ENCODE results near the gene CHRNA3.

CHRNA3 gene

DNA sequence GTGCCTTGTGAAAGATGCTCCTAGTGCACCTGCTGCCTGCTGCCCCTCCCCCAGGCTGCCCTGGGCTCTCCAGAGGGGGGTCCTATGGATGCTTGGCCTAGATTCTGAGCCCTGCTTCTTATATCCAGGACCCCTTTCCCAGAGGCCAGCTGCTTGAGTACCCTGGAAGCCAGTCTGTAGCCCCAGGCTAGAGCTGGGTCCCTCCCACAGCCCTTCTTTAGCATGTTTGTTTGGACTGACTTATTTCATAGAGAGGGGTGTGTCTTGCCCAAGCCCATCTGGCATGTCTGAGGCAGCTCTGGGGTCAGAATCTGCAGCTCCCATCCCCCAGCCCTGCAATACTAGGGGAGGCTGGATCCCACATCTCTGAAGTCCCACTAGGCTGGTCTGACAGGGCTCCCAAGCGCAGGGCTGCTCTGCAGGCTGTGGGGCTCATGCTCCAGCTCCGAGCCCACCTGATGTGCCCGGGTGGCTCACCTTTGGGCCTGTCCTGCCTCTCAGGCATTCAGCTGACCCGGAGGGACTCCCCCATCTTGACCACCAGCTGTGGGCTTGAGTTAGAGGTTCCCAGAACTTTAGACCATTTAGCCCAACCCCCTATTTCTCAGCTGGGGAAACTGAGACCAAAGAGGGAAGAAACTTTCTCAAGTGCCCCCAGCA, 17.1 kb upstream of the CHRNA3 start:
- Histone ChIP-seq H3K9me3 (ENCODE audit: control insufficient read depth, insufficient read depth, low read length) (peaks cover 9% of the 10 kb centered on the region), H3K4me2 (ENCODE audit: low read length) (no peak overlapping the region), H4K20me1 (ENCODE audit: control insufficient read depth, insufficient read depth, low read depth, low read length) (no peaks in the 10 kb centered on the region), H3K9me2 (replicated peaks; ENCODE audit: control insufficient read depth, low read length) (no peaks in the 10 kb centered on the region), H3K4me1 (ENCODE audit: control insufficient read depth, low read length) (no peaks in the 10 kb centered on the region), H3K4me3 (ENCODE audit: low read length) (no peak overlapping the region), H3F3A (ENCODE audit: control insufficient read depth, insufficient read depth) (no peaks in the 10 kb centered on the region), H3K27me3 (ENCODE audit: control insufficient read depth, low read length) (no peaks in the 10 kb centered on the region), H3K27ac (ENCODE audit: low read depth, low read length) (no peak overlapping the region), H3K79me2 (ENCODE audit: control insufficient read depth, low read length) (no peaks in the 10 kb centered on the region), H3K36me3 (ENCODE audit: control insufficient read depth, low read length) (no peaks in the 10 kb centered on the region)
- TF ChIP-seq, protein P1, sequence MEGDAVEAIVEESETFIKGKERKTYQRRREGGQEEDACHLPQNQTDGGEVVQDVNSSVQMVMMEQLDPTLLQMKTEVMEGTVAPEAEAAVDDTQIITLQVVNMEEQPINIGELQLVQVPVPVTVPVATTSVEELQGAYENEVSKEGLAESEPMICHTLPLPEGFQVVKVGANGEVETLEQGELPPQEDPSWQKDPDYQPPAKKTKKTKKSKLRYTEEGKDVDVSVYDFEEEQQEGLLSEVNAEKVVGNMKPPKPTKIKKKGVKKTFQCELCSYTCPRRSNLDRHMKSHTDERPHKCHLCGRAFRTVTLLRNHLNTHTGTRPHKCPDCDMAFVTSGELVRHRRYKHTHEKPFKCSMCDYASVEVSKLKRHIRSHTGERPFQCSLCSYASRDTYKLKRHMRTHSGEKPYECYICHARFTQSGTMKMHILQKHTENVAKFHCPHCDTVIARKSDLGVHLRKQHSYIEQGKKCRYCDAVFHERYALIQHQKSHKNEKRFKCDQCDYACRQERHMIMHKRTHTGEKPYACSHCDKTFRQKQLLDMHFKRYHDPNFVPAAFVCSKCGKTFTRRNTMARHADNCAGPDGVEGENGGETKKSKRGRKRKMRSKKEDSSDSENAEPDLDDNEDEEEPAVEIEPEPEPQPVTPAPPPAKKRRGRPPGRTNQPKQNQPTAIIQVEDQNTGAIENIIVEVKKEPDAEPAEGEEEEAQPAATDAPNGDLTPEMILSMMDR (IDR thresholded peaks at IDR 0.05; ENCODE audit: low read depth, low read length, poor library complexity, severe bottlenecking), result no peak
- TF ChIP-seq EZH2phosphoT487 (IDR thresholded peaks at IDR 0.05; ENCODE audit: borderline replicate concordance, low read length), result no peak

DNA sequence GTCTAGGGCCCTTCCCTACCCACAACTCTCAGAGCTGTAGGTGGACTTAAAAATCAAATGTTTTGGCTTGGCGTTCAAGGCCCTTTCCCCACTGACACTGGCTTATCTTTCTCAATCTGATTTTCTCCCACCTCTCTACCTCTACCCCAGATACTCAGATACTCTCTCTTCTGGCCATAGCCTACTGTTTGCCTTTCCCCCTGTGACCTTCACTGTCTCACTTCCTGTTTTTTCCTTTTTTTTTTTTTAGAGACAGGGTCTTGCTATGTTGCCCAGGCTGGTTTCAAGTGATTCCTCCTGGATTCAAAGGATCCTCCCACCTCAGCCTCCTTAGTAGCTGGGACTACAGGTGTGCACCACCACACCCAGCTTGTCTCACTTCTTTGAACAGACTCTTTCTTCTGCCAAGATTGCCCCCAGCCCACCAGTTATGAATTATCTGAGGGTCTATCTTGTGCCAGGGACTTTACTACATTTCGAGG, 15.6 kb upstream of the CHRNA3 start:
- Histone ChIP-seq H3K9me2 (replicated peaks; ENCODE audit: control insufficient read depth, low read length) (no peaks in the 10 kb centered on the region), H3F3A (ENCODE audit: control insufficient read depth, insufficient read depth) (no peaks in the 10 kb centered on the region), H3K9me3 (ENCODE audit: control insufficient read depth, insufficient read depth, low read length) (peaks cover 11% of the 10 kb centered on the region), H3K4me1 (ENCODE audit: control insufficient read depth, low read length) (no peaks in the 10 kb centered on the region), H4K20me1 (ENCODE audit: control insufficient read depth, insufficient read depth, low read depth, low read length) (no peaks in the 10 kb centered on the region), H3K36me3 (ENCODE audit: control insufficient read depth, low read length) (no peaks in the 10 kb centered on the region), H3K27ac (ENCODE audit: low read depth, low read length) (no peak overlapping the region), H3K79me2 (ENCODE audit: control insufficient read depth, low read length) (no peaks in the 10 kb centered on the region), H3K27me3 (ENCODE audit: control insufficient read depth, low read length) (no peaks in the 10 kb centered on the region), H3K4me3 (ENCODE audit: low read length) (no peak overlapping the region), H3K4me2 (ENCODE audit: low read length) (no peak overlapping the region)
- TF ChIP-seq, protein P1 (IDR thresholded peaks at IDR 0.05; ENCODE audit: low read depth, low read length, poor library complexity, severe bottlenecking), result no peak
- TF ChIP-seq EZH2phosphoT487 (IDR thresholded peaks at IDR 0.05; ENCODE audit: borderline replicate concordance, low read length), result no peak

DNA sequence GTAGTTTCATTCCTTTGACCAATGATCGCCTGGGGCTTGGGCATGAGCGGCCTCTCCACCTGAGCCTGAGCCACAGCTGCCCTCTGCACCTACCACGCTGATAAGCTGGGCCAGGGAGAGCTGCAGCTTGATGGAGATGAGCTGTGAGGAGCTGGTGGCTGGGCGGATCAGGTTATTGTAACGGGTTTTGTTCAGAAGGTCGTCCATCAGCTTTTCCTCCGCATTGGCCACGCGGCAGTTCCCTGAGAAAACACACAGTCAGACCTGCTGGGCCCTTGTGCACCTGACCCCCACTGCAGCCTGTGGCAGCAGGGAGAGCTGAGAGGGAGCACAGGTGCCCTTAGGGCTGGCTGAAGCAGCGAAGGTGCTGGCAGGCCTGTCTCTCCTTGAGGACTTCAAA, 14.6 kb upstream of the CHRNA3 start:
- H3K27me3 ChIP-seq (ENCODE audit: control insufficient read depth, low read length), result no peaks in the 10 kb centered on the region
- H3K9me3 ChIP-seq (ENCODE audit: control insufficient read depth, insufficient read depth, low read length), result peaks cover 11% of the 10 kb centered on the region
- no peaks in the 10 kb centered on the region for H3K79me2 ChIP-seq (ENCODE audit: control insufficient read depth, low read length)
- no peaks in the 10 kb centered on the region for H3K36me3 ChIP-seq (ENCODE audit: control insufficient read depth, low read length)
- no peaks in the 10 kb centered on the region for H3F3A ChIP-seq (ENCODE audit: control insufficient read depth, insufficient read depth)
- no peak overlapping the region for H3K27ac ChIP-seq (ENCODE audit: low read depth, low read length)
- no peak overlapping the region for H3K4me2 ChIP-seq (ENCODE audit: low read length)
- H3K9me2 ChIP-seq (replicated peaks; ENCODE audit: control insufficient read depth, low read length), result no peaks in the 10 kb centered on the region
- no peak for TF ChIP-seq EZH2phosphoT487 (IDR thresholded peaks at IDR 0.05; ENCODE audit: borderline replicate concordance, low read length)
- TF ChIP-seq, protein P1 (IDR thresholded peaks at IDR 0.05; ENCODE audit: low read depth, low read length, poor library complexity, severe bottlenecking), result no peak
- H4K20me1 ChIP-seq (ENCODE audit: control insufficient read depth, insufficient read depth, low read depth, low read length), result no peaks in the 10 kb centered on the region
- H3K4me3 ChIP-seq (ENCODE audit: low read length), result no peak overlapping the region
- no peaks in the 10 kb centered on the region for H3K4me1 ChIP-seq (ENCODE audit: control insufficient read depth, low read length)
